Measurements from ENCODE around the gene GADD45A. TPM values are rescaled to one million over a fixed set of nuclear protein-coding genes. Genes with fewer than 3 reads are reported as not detected.

GADD45A gene
- total and polyA plus RNA-seq, 7 donors, result 16.9 to 60.8 (median 23.6) TPM

DNA sequence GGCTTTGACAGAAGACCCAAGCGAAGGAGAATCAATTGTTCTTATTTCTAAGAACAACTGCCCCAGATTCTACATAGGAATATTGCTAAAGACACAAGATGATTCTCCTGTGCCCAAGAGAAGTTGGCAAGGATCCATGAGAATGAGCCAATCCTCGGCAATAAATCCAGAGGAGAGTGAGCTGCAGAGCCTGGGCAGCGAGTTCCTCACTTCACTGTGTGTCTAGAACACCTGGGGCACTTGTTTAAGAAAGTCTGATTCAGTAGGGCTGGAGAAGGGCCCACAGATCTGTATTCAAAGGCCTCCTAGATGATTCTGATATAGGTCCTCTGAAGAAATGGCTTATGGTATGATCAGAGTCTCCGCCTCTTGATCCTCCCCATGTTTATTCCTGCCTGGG lies 31.8 kb downstream of the GADD45A start:
- H3K27ac ChIP-seq, result no peak overlapping the region
- no peak for TF ChIP-seq POLR2A (IDR thresholded peaks at IDR 0.05)
- no peak for TF ChIP-seq EP300 (IDR thresholded peaks at IDR 0.05)
- TF ChIP-seq, protein P1, sequence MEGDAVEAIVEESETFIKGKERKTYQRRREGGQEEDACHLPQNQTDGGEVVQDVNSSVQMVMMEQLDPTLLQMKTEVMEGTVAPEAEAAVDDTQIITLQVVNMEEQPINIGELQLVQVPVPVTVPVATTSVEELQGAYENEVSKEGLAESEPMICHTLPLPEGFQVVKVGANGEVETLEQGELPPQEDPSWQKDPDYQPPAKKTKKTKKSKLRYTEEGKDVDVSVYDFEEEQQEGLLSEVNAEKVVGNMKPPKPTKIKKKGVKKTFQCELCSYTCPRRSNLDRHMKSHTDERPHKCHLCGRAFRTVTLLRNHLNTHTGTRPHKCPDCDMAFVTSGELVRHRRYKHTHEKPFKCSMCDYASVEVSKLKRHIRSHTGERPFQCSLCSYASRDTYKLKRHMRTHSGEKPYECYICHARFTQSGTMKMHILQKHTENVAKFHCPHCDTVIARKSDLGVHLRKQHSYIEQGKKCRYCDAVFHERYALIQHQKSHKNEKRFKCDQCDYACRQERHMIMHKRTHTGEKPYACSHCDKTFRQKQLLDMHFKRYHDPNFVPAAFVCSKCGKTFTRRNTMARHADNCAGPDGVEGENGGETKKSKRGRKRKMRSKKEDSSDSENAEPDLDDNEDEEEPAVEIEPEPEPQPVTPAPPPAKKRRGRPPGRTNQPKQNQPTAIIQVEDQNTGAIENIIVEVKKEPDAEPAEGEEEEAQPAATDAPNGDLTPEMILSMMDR (IDR thresholded peaks at IDR 0.05), result no peak
- TF ChIP-seq POLR2AphosphoS5 (IDR thresholded peaks at IDR 0.05), result no peak
- intact Hi-C loops (cut with DNase I), result no loop called here
- peaks cover 0 to 32% (median 22%) of the 10 kb centered on the region in 4 donors for H3K4me1 ChIP-seq
- DNase-seq, result no peak
- no peaks in the 10 kb centered on the region for H3K27me3 ChIP-seq
- H3K4me3 ChIP-seq, result no peak overlapping the region
- 26 to 74% methylated on average over 4 of the region's 4 CpGs for WGBS, 2 donors
- H3K9me3 ChIP-seq, result no peaks in the 10 kb centered on the region
- no peaks in the 10 kb centered on the region for H3K36me3 ChIP-seq

DNA sequence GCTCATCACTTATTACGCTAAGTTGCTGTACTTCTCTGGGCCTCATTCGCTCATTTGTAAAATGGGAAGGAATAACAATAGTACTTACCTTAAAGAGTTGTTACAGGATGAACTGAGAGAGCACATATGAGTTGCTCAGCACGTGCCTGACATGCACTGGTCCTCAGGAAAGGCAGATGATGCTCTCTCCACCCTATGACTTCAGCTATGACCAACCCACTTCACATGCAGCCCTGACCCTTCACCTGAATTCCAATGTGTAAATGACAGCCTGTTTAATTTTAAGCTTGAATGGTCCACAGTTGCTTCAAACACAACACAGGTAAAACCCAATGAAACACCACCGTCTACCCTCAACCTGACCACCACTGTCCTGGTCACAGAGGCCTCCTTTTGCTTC lies 32.9 kb downstream of the GADD45A start:
- DNase-seq, result no peak
- Histone ChIP-seq H3K4me1 (peaks cover 0 to 40% (median 32%) of the 10 kb centered on the region in 4 donors), H3K9me3 (no peaks in the 10 kb centered on the region), H3K36me3 (no peaks in the 10 kb centered on the region), H3K27me3 (no peaks in the 10 kb centered on the region), H3K4me3 (no peak overlapping the region), H3K27ac (no peak overlapping the region)
- WGBS, 2 donors, result 62 to 86% methylated on average over 4 of the region's 4 CpGs
- TF ChIP-seq POLR2A (IDR thresholded peaks at IDR 0.05) (no peak), EP300 (IDR thresholded peaks at IDR 0.05) (no peak), POLR2AphosphoS5 (IDR thresholded peaks at IDR 0.05) (no peak)
- TF ChIP-seq, protein P1 (IDR thresholded peaks at IDR 0.05), result no peak
- intact Hi-C loops (cut with DNase I), result no loop called here

DNA sequence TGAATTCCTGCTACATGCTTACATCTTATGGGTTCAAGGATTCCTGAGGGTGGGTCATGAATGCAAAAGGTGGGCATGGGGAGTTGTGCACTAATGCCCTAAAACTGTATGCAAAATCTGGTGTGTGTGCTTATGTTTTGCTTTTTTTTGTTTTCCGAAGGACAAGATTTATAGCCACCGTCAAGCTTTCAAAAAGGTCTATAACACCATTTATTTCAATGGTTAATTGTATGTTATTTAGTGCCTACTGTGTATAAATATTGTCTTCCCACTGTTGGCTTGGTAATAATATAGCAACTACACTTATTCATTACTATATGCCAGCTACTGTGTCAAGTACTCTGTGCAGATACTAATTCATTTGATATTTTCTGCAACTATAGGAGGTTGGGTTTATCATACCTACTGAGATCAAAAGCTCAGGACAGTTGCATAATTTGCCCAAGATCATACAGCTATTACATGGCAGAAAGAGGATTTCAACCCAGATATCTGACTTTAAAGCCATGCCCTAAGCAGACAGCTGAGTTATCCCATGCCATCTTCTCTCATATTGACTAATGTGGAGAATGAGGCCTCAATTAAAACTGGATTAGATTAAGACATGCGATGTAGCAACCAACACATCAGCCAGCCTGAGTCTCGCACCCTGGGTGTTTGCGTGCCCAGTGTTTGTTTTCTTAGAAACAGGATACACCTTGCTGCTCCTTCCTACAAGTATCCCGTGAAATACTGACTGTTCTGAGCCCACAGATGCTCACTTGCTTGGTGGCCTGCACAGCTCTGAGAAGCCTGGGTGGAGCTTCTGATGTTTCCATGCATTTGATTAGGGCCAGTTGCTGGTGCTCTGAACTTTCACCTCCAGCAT lies 34.6 kb downstream of the GADD45A start:
- intact Hi-C loops (cut with DNase I), result no loop called here
- peaks cover 0 to 37% (median 25%) of the 10 kb centered on the region in 4 donors for H3K4me1 ChIP-seq
- H3K36me3 ChIP-seq, result no peaks in the 10 kb centered on the region
- WGBS, 2 donors, result 80 to 88% methylated on average over 6 of the region's 6 CpGs
- DNase-seq, result no peak
- no peaks in the 10 kb centered on the region for H3K9me3 ChIP-seq
- H3K4me3 ChIP-seq, result no peak overlapping the region
- H3K27ac ChIP-seq, result no peak overlapping the region
- TF ChIP-seq POLR2AphosphoS5 (IDR thresholded peaks at IDR 0.05) (no peak), POLR2A (IDR thresholded peaks at IDR 0.05) (no peak), EP300 (IDR thresholded peaks at IDR 0.05) (no peak)
- TF ChIP-seq, protein P1 (IDR thresholded peaks at IDR 0.05), result no peak
- no peaks in the 10 kb centered on the region for H3K27me3 ChIP-seq

DNA sequence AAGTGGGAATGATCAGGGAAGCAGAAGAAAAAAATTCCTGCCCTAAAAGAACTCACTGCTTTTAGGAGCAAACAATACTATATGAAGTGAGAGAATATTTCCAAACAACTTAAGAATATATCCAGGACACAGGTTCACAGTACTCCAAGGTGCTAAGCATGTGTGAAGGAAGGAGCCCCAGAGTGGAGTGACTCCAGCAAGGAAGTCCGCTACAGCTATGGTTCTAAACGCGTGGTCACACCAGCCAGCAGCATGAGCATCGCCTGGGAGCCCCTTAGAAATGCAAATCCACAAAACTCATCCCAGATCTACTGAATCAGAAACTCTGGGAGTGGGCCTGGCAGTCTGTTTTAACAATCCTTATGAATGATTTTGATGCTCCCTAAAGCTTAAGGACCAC lies 36.1 kb downstream of the GADD45A start:
- no peaks in the 10 kb centered on the region for H3K9me3 ChIP-seq
- no peaks in the 10 kb centered on the region for H3K27me3 ChIP-seq
- no peak overlapping the region for H3K27ac ChIP-seq
- H3K4me1 ChIP-seq, result peaks cover 0 to 44% (median 31%) of the 10 kb centered on the region in 4 donors
- no peak overlapping the region for H3K4me3 ChIP-seq
- intact Hi-C loops (cut with DNase I), result no loop called here
- TF ChIP-seq POLR2AphosphoS5 (IDR thresholded peaks at IDR 0.05) (no peak), EP300 (IDR thresholded peaks at IDR 0.05) (no peak), POLR2A (IDR thresholded peaks at IDR 0.05) (no peak)
- TF ChIP-seq, protein P1 (IDR thresholded peaks at IDR 0.05), result no peak
- no peaks in the 10 kb centered on the region for H3K36me3 ChIP-seq
- 96 to 98% methylated on average over 4 of the region's 4 CpGs for WGBS, 2 donors
- DNase-seq, result no peak

Data from sigmoid colon (tissue), 7 donors.